ENCODE measurements around the gene STX5. TPM values are rescaled to one million over a fixed set of nuclear protein-coding genes. Genes with fewer than 3 reads are reported as not detected.
"Not testable (repeated sequence)": the region's sequence is repeated elsewhere in the genome, so short reads cannot be mapped to it uniquely, and the experiment has no call there.

STX5 gene
- polyA plus RNA-seq, 3 donors = 29.6 to 40.2 (median 32.2) TPM

GRCh38 chr11:62839050-62839945 is 7.4 kb upstream of the STX5 start, which contains the start of gene WDR74:
Gene WDR74, minus strand, starts transcription at chr11:62839590. Its CDS starts 20 bp downstream, at chr11:62839570.
- H3K27ac ChIP-seq (ENCODE audit: low read depth, low read length) = peak within 1 kb of the TSS; percentile 77
- WGBS, 3 donors = 0 to 1% (median 1%) methylated on average over 52 to 62 of the region's 62 CpGs

- no peak overlapping the region for H3K27ac ChIP-seq (ENCODE audit: low read depth, low read length)
- WGBS, 3 donors = 78 to 87% (median 84%) methylated on average over 8 of the region's 8 CpGs
Measured at GRCh38 chr11:62835336-62835735, 3.5 kb upstream of the STX5 start.

- peak within 1 kb of the TSS; percentile 96 for H3K27ac ChIP-seq (ENCODE audit: low read depth, low read length)
- 7 to 14% (median 12%) methylated on average over 40 of the region's 40 CpGs for WGBS, 3 donors
Measured at GRCh38 chr11:62832336-62833234, 734 bp upstream of the STX5 start, which contains the start of gene TEX54. Gene TEX54, minus strand, starts transcription at chr11:62832841.

- H3K27ac ChIP-seq (ENCODE audit: low read depth, low read length) = peak overlapping the region; percentile 96
- 0 to 1% (median 1%) methylated on average over 33 of the region's 33 CpGs for WGBS, 3 donors
Measured at GRCh38 chr11:62830904-62831519, 839 bp downstream of the STX5 start.

- 94 to 98% (median 95%) methylated on average over 8 of the region's 8 CpGs for WGBS, 3 donors
Measured at GRCh38 chr11:62828130-62828529, 3.7 kb downstream of the STX5 start.

GRCh38 chr11:62823677-62824076 is 8.2 kb downstream of the STX5 start:
- WGBS, 3 donors = 93 to 96% (median 96%) methylated on average over 3 of the region's 3 CpGs
- H3K27ac ChIP-seq (ENCODE audit: low read depth, low read length) = no peak overlapping the region

More at GRCh38 chr11:62828130-62828529, 3.7 kb downstream of the STX5 start:
- not testable (repeated sequence) for H3K27ac ChIP-seq (ENCODE audit: low read depth, low read length)

- WGBS, 3 donors = 81 to 93% (median 84%) methylated on average over 4 of the region's 4 CpGs
- no peak overlapping the region for H3K27ac ChIP-seq (ENCODE audit: low read depth, low read length)
Measured at GRCh38 chr11:62817129-62817528, 14.7 kb downstream of the STX5 start.

GRCh38 chr11:62816557-62816956 is 15.3 kb downstream of the STX5 start:
- H3K27ac ChIP-seq (ENCODE audit: low read depth, low read length) = no peak overlapping the region
- WGBS, 3 donors = 59 to 91% (median 63%) methylated on average over 8 of the region's 8 CpGs

GRCh38 chr11:62811659-62812058 is 20.2 kb downstream of the STX5 start:
- no peak overlapping the region for H3K27ac ChIP-seq (ENCODE audit: low read depth, low read length)
- WGBS, 3 donors = 79 to 84% (median 80%) methylated on average over 2 of the region's 2 CpGs

GRCh38 chr11:62810748-62811147 is 21.1 kb downstream of the STX5 start:
- 22 to 39% (median 25%) methylated on average over 1 of the region's 1 CpG for WGBS, 3 donors
- no peak overlapping the region for H3K27ac ChIP-seq (ENCODE audit: low read depth, low read length)

- 38 to 74% (median 45%) methylated on average over 5 of the region's 5 CpGs for WGBS, 3 donors
- no peak overlapping the region for H3K27ac ChIP-seq (ENCODE audit: low read depth, low read length)
Measured at GRCh38 chr11:62806611-62807121, 25.2 kb downstream of the STX5 start.

GRCh38 chr11:62805961-62806441 is 25.9 kb downstream of the STX5 start:
- no peak overlapping the region for H3K27ac ChIP-seq (ENCODE audit: low read depth, low read length)
- 25 to 30% (median 27%) methylated on average over 12 of the region's 12 CpGs for WGBS, 3 donors

- peak within 1 kb of the TSS; percentile 73 for H3K27ac ChIP-seq (ENCODE audit: low read depth, low read length)
- WGBS, 3 donors = 0 to 1% (median 0%) methylated on average over 65 to 77 of the region's 77 CpGs
Measured at GRCh38 chr11:62805076-62805892, 26.6 kb downstream of the STX5 start, which contains the start of gene NXF1. Gene NXF1, minus strand, starts transcription at chr11:62805440. Its CDS starts 84 bp downstream, at chr11:62805356.

- peak overlapping the region; percentile 73 for H3K27ac ChIP-seq (ENCODE audit: low read depth, low read length)
- 3 to 5% (median 4%) methylated on average over 14 of the region's 14 CpGs for WGBS, 3 donors
Measured at GRCh38 chr11:62804310-62805075, 27.4 kb downstream of the STX5 start.

- no peak overlapping the region for H3K27ac ChIP-seq (ENCODE audit: low read depth, low read length)
- WGBS, 3 donors = 80 to 86% (median 84%) methylated on average over 4 of the region's 4 CpGs
Measured at GRCh38 chr11:62801071-62801470, 30.8 kb downstream of the STX5 start.

- 92 to 95% (median 93%) methylated on average over 8 to 10 of the region's 10 CpGs for whole genome bisulfite sequencing, 3 donors
- no peak overlapping the region for H3K27ac ChIP-seq (ENCODE audit: low read depth, low read length)
Measured at GRCh38 chr11:62799486-62799885, 32.4 kb downstream of the STX5 start.

All from adipose tissue (tissue), 3 donors.